NCI-H82 treated with DMSO at 0.1 percent for 48 hours (cell line): ENCODE measurements around the gene TKT.

Experiments
- DNase-seq: peaks from one replicate; lab custom pipeline; 2025; ENCODE audit not compliant: unreplicated experiment; lab: John Stamatoyannopoulos, UW

TKT gene

DNA sequence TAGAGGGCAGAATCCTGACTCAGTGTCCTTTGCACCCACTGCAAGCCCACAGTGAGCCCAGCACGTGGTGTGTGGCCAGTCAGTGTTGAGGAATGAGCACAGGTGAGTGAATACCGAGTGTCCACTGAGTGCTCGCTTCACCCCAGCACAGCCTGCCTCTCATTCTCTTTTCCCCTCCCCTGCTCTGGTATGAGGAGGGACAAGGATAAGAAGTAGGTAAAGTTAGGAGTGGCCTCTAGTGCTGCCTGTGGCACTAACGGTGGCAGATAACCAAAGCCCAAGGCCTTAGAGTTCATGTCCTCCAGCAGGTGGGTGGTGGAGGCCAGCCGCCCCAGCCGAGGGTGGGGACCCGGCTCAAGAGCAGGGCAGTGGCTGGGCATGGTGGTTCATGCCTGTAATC lies 56.8 kb downstream of the TKT start:
- no peak for DNase-seq

DNA sequence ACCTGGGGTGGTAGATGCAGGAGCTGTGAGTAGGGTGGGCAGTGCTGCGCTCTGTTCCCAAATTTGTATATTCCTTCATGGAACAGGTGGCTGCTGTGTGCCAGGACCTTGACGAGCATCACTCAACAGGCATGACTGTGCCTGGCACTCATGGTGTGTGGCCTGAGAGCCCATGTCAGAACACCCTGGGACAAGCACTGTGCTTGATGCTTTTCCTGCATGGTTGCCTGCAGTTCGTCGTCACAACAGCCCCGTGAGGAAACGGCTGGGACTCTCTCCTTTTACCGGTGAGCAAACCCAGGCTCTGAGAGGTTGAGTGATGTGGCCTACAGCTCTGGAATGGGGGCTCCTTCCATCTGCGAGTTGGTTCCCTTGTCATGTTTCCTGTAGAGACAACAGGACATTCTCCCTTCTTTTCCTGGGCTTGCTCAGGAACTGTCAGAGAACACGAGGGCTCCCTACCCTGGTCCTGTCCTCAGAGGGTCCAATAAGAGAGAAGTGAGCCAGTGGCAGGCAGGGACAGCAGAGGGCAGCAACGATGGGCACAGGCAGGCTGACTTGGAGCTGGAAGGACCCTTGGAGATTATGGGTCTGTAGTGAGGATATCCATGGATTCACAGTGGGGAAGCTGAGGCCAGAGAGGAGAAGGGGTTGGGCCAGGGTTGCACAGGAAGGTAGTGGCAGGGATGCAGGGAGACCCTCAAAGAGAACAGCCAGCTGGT lies 57.4 kb downstream of the TKT start:
- no peak for DNase-seq

DNA sequence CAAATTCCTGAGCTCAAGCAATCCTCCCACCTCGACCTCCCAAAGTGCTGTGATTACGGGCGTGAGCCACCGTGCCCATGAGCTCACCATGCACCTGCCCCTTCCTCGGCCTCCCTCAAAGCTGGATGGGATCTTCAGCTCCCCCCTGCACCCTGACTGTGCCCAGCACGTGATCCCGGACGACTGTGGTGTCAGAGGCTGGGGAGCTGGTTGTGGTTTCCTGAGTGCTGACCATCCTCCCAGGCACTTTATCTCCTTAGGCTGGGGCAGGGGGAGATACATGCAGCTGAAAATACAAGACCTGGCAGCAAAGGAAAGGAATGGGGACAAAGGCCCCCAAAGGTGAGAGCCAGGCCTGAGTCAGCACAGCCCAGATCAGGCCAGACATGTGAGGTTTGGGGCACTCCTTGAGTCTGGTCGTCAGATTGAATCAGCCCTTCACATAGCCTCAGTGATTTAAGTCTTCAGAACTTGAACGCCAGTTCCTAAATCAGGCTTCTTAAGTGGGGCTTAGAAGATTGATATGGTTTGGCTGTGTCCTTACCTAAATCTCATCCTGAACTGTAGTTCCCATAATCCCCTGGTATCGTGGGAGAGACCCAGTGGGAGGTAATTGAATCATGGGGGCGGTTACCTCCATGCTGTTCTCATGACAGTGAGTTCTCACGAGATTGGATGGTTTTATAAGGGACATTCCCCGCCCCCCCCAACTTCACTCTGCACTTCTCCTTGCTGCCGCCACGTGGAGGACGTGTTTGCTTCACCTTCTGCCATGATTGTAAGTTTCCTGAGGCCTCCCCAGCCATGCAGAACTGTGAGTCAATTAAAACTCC lies 59.0 kb downstream of the TKT start:
- DNase-seq, result peak; percentile 77

DNA sequence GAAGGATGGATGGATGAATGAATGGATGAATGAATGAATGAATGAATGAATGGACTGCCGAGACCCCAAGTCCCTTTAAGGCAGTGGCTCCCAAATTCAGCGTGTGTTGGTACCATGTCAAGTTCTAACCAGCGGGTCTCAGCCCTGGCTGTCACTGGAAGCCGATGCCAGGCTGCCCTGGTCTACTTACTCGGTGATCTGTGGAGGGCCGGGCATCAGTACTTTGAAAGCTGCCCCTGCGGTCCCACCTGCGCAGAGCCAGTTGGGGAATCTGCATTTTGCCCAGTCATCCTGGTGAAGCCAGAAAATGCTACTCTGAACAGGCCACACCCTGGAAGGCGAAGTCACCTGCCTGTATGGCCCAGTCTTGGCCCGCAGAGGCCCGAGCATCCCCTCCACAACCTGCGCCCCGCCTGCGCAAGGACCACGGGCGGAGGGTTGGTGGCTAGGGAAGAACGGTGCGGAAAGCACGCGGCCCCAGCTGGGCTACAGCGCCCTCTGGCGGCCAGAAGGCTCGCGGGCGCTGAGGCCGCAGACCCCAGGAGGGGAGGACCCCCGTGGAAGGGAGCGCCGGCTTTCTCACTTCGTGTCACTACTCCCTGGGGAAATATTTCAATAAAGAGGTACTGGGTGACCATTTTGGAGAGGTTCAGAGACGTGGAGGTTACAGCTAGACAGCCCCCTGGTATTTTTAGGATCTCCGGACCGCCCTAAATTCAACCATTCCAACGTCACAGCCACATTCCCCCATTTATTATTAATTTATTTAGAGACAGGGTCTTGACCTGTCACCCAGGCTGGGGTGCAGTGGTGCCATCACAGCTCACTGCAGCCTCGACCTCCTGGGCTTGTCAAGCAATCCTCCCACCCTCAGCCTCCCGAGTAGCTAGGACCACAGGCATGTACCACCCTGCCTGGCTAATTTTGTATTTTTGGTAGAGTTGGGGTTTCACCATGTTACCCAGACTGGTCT lies 59.9 kb downstream of the TKT start:
- no peak for DNase-seq

DNA sequence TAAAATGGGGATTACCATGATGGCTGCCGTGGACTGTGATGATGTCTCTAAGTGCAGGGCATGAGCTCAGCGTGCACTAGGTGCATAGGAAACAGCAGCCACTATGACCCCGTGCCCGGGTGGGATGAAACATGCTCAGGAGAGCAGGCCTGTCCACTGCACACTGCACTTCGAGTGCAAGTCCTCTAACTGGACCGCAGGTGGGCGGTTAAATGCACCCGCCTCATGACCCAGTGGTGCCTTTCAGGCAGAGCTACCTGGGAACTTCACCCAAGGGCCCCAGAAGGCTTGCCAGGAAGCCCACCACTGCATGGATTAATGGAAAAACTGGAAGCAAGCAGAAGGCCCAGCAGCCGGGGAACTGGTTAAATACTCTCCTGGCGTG lies 60.8 kb downstream of the TKT start:
- no peak for DNase-seq

DNA sequence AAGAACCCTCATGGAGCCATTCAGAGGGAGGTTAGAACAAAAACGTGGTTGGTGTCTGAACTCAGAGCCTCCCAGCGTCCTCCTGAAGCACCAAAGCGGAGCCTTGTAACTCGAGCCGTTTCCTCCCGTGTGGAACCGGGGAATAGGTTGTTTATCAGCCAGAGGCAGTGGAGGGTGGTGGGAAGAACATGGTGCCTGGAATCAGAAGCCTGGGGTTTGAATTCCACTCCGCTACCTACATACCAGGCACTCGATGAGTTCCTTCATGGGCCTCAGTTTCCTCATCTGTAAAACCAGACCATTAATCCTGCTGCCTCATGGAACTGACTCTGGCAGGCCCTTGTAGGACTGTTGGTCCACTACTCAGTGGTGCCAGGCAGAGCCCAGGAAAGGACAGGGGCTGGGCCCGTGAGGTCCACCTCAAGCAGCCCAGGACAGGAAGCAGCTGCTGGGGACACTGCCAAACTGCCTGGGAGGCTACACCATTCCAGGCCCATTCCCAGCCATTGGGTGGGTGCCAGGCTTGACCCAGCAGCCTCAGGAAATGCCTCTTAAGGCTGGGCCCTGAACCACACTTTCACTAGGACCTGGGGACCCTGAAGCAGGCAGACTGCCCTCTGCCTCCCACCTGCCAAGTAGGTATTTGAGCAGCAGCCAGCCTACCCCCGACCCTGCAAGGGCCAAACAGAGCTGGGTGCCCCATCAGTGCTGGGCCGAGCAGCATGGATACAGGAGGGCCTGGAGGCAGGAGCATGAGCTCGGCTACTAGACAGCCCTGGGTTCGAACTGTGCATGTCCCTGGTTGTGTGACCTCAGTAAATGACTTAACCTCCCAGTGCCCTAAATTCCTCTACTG lies 61.4 kb downstream of the TKT start:
- DNase-seq, result no peak

DNA sequence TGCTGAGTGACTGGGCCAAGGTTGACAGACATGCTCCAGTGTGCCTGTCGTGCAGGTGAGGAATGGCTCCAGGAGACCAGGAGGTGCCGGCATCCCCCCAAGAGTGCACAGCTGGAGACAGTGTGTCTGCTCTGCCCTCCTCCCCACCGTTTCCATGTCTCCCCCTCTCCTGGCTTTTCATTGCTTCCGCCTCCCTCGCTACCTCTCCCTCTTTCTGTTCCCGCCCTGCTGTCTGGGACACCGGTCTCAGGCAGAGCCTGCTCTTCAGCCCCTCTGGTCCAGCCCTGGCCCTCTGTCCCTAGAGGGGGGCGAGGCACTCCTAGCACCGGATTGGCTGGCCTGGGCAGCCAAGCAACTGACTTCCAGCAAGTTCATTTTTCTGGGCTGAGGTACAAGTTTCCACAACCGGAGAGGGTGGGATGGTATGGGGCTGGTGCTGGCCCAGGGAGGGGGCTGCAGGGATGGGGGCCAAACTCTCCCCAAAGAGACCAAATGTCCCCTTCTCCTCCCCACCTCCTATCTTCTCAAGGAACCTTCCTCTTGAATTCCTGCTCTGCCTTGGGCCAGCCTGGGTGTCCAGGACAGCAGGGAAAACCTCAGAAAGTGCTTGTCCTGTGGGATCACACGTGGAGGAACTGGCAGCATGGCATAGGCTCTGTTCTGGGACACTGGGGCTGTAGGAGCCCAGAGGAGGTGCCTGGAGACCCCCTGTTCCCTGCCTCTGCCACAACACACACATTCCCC lies 62.2 kb downstream of the TKT start:
- no peak for DNase-seq

DNA sequence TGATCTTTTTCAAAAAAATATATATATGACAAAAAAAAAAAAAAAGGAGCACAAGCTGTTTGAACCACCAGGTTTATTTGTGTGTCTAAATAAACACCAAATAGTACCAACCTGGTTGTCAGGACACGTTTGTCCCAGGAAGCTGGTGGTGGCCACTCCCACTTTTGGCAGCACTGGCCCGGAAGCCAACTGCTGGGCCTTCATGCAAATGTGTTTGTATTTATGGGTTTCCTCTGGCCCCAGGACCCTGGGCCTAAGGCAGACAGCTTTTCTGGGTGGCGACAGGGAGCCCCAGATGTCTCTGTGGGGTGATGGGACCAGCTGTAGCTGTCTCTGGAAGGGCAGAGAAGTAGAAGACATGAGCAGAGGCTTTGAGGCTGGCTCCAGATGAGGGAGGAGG lies 63.2 kb downstream of the TKT start:
- DNase-seq, result no peak

DNA sequence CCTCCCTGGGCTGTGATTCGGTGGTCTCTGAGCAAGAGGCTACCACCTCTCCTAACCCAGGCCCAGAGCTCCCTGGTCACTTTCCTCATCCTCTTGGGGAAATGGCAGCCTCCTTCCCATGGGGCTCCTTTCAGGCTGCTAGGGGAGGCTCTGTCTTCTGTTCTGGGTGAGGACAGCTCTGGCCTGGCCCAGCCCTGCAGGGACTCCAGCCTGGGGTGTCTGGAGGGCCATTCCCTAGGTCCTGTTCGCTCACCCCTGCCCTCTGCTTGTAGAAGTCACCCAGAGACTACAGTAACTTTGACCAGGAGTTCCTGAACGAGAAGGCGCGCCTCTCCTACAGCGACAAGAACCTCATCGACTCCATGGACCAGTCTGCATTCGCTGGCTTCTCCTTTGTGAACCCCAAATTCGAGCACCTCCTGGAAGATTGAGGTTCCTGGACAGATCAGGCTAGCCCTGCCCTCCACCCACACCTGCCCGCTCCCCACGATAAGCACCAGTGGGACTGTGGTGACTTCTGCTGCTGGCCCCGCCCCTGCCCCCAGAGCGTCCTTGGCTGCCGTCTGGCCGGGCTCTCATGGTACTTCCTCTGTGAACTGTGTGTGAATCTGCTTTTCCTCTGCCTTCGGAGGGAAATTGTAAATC lies 63.9 kb downstream of the TKT start:
- DNase-seq, result no peak

DNA sequence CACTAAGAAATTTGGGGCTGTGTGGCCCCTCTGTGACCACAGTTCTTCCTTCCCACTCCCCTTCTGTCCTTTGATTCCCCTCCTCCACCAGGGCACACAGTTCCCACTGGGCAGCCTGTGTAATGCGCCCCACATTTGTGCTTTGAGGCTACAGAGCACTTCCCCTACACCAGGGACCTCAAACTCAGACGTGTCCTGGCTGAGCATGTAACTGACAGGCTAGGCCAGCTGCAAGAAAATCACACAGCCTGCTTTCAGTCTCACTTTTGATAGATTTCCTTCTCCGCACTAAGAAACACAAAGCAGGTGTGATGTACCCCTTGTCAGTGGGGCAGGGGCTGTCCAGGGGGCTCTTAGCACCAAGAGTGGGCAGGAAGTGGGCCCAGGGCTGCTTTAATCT lies 65.2 kb downstream of the TKT start:
- DNase-seq, result no peak

DNA sequence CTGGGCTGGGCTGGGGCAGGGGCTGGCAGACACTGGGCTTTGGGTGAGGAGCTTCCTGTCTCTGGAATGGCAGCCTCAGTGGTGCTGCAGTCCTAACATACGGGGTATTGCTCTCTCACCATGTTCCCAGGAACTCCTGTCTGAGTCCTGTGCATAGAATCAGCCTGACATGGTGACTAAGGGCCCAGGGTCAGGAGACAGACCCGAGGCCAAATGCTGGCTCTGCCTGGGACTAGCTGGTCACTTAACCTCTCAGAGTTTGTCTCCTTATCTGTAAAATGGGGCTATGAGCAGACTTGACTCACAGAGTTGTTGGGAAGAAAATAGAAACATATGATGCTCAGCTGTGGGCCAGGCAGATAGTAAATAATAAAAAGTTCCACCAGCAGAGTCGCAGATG lies 66.5 kb downstream of the TKT start:
- no peak for DNase-seq

DNA sequence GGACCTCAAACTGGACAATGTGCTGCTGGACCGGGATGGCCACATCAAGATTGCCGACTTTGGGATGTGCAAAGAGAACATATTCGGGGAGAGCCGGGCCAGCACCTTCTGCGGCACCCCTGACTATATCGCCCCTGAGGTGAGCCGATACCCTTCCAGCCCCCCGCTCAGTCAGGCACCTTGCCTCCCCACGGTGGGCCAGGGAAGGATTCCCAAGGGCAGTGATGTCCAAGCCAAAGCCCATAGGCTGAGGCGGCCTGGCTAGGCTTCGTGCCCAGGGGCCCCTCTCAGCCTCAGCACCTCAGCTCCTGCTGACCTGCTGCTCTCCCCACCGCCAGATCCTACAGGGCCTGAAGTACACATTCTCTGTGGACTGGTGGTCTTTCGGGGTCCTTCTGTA lies 67.1 kb downstream of the TKT start:
- DNase-seq, result no peak

DNA sequence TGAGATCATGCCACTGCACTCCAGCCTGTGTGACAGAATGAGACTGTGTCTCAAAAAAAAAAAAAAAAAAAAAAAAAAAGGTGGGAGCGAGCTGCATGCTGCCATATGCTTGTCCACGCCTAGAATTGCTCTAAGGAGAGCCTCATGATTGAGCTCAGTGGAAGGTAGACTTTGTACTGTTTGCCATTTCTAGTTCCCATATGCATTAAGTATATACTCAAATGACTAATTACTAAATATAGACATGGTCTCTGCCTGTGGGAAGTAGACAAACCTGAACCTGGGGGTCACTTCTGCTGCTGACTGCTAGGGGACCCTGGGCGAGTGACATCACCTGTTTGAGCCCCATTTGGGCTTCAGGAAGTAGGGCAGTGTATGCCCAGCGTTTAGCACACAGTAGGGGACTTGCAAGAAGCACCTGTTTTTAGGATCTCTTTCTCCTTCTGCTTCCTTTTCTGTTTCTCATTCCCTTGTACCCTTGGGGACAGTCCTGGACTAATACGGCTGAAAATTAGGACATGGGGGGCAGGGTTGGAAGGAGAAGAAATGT lies 67.6 kb downstream of the TKT start:
- no peak for DNase-seq

DNA sequence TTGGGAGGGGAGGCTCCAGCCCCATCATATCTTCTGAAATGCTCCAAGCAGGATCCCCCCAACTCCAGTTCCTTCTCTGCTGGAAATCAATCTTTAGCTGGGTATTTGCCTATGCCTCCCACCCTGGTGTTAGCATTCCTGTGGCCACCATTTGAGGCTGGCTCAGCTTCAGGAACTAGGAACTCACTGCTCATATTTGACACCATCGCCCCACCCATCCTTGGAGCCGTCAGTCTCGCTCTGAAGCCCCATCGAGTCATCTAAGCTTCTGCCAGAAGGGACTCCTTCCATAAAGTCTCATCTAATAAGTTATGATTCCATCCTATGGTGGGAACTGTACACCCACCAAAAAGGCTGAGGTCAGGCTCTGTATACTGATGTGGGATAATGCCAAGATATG lies 68.4 kb downstream of the TKT start:
- no peak for DNase-seq

DNA sequence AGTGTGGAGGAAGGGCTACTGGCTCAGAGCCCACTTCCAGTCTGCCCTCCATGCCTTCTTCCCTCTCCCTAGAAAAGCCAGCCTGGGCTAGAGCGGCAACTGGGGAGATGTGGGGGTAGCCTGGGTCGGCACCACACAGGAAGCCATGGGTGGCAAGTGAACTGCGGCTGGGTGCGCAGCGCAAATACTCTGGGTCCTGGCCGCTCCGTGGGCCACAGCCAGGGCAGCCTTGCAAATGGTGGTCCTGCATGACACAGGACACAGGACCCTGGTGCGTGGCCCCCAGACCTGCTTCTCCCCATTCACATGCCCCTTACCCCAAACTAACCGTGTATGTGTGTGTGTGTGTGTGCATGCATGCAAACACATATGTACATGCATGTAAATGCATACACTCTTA lies 69.1 kb downstream of the TKT start:
- DNase-seq, result no peak

DNA sequence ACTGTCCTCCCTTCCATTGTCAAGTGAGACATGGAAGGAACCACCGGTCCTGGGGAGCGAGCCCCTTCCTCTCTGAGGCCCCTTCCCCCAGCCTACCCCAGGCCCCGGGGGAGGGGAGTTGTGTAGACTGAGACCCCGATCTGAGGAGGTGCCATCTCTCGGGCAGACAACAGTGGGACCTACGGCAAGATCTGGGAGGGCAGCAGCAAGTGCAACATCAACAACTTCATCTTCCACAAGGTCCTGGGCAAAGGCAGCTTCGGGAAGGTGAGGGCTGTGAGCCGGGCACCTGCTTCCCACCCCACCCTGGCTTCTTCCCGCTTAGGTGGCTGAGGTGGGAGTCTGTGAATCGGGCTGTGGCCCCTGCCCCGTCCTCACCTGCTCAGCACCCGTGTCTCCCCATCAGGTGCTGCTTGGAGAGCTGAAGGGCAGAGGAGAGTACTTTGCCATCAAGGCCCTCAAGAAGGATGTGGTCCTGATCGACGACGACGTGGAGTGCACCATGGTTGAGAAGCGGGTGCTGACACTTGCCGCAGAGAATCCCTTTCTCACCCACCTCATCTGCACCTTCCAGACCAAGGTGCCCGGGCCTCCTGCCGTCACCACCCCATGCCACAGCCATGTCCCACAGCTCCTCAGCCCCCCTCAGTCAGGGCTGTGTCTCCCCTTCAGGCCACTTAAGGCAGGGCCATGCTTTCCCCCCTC lies 69.9 kb downstream of the TKT start:
- no peak for DNase-seq

DNA sequence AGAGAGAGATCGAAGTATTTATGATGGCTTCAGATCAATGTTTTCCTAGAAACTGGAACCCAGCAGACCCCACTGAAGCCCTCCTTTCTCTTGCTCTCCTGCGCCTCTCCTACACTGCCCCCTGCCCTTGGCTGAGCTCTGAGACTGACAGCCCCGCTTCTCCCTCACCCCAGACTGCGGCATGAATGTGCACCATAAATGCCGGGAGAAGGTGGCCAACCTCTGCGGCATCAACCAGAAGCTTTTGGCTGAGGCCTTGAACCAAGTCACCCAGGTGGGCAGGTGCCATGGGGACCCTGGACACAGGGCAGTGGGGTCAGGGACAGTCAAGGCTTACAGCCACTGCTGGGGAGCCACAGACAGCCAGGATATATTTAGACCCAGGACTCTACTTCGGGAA lies 71.1 kb downstream of the TKT start:
- no peak for DNase-seq

DNA sequence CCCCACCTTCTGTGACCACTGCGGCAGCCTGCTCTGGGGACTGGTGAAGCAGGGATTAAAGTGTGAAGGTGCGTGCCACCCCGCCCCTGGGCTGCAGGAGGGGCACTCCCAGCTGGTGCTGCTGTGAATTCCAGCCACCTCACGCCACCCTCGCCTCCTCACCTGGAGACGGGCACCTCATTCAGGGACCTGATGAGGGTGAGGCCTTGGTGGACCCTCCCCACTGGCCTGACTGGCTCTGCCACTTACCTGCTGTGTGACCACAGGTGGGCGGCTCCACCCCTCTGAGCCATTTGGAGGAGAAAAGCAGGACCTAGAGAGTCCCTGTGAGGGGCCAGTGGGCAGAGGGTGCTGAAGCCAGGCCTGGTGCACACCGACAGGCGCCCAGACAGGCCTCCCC lies 72.3 kb downstream of the TKT start:
- DNase-seq, result no peak
